ENCODE measurements around the gene EXOG. TPM values are rescaled to one million over a fixed set of nuclear protein-coding genes. Genes with fewer than 3 reads are reported as not detected.
A peak's percentile ranks its signal among the peaks of the same experiment; 100 is the strongest.

EXOG gene
- total RNA-seq, 1 donor from 2014 or later = 23.2 TPM

GRCh38 chr3:38490281-38491030 lies 5.7 kb upstream of the EXOG start:
- ATAC-seq (ENCODE audit: poor library complexity) = no peak
- intact Hi-C loops (cut with DNase I) = loop anchor here (10.0 kb wide), 1 partner anchor 354 kb away; no protein-coding TSS in a partner anchor
- DNase-seq = no peak

GRCh38 chr3:38491215-38491614 lies 4.9 kb upstream of the EXOG start:
- ATAC-seq (ENCODE audit: poor library complexity) (no peak), DNase-seq (no peak)
- intact Hi-C loops (cut with DNase I) = loop anchor here (10.0 kb wide), 1 partner anchor 354 kb away; no protein-coding TSS in a partner anchor

- ATAC-seq (ENCODE audit: poor library complexity) (no peak), DNase-seq (no peak)
- intact Hi-C loops (cut with DNase I) = loop anchor here (10.0 kb wide), 1 partner anchor 352 kb away; no protein-coding TSS in a partner anchor
These were observed 3.1 kb upstream of the EXOG start for GRCh38 chr3:38493031-38493430.

- intact Hi-C loops (cut with DNase I) = loop anchor here (5.0 to 10.0 kb wide), 2 partner anchors 155 to 348 kb away; no protein-coding TSS in a partner anchor
- no peak for ATAC-seq (ENCODE audit: poor library complexity)
- DNase-seq = no peak
These were observed 891 bp downstream of the EXOG start for GRCh38 chr3:38497031-38497430.

GRCh38 chr3:38500688-38501417 lies 4.7 kb downstream of the EXOG start:
- ATAC-seq (ENCODE audit: poor library complexity) (peak; percentile 73), DNase-seq (no peak)
- intact Hi-C loops (cut with DNase I) = no loop called here

GRCh38 chr3:38507120-38507519 lies 11.0 kb downstream of the EXOG start:
- DNase-seq (no peak), ATAC-seq (ENCODE audit: poor library complexity) (no peak)
- intact Hi-C loops (cut with DNase I) = no loop called here

GRCh38 chr3:38509732-38510131 lies 13.6 kb downstream of the EXOG start:
- DNase-seq (no peak), ATAC-seq (ENCODE audit: poor library complexity) (no peak)
- intact Hi-C loops (cut with DNase I) = no loop called here

- ATAC-seq (ENCODE audit: poor library complexity) = no peak
- no peak for DNase-seq
- intact Hi-C loops (cut with DNase I) = no loop called here
These were observed 14.5 kb downstream of the EXOG start for GRCh38 chr3:38510631-38511030.

- DNase-seq (no peak), ATAC-seq (ENCODE audit: poor library complexity) (no peak)
- intact Hi-C loops (cut with DNase I) = no loop called here
These were observed 15.4 kb downstream of the EXOG start for GRCh38 chr3:38511546-38511945.

- intact Hi-C loops (cut with DNase I) = no loop called here
- DNase-seq (no peak), ATAC-seq (ENCODE audit: poor library complexity) (no peak)
These were observed 19.2 kb downstream of the EXOG start for GRCh38 chr3:38515367-38515766.

- intact Hi-C loops (cut with DNase I) = no loop called here
- DNase-seq (no peak), ATAC-seq (ENCODE audit: poor library complexity) (no peak)
These were observed 20.5 kb downstream of the EXOG start for GRCh38 chr3:38516669-38517068.

- ATAC-seq (ENCODE audit: poor library complexity) = no peak
- intact Hi-C loops (cut with DNase I) = no loop called here
- DNase-seq = no peak
These were observed 22.9 kb downstream of the EXOG start for GRCh38 chr3:38519000-38519399.

GRCh38 chr3:38519651-38520050 lies 23.5 kb downstream of the EXOG start:
- no peak for DNase-seq
- intact Hi-C loops (cut with DNase I) = loop anchor here (5.0 to 10.0 kb wide), 2 partner anchors 128 to 325 kb away; partner anchors contain the start of gene SCN5A
- peak; percentile 24 for ATAC-seq (ENCODE audit: poor library complexity)

- DNase-seq = no peak
- ATAC-seq (ENCODE audit: poor library complexity) = peak; percentile 76
- intact Hi-C loops (cut with DNase I) = loop anchor here (5.0 to 10.0 kb wide), 2 partner anchors 126 to 323 kb away; partner anchors contain the start of gene SCN5A
These were observed 25.3 kb downstream of the EXOG start for GRCh38 chr3:38521391-38521987.

- intact Hi-C loops (cut with DNase I) = loop anchor here (5.0 to 10.0 kb wide), 2 partner anchors 125 to 323 kb away; partner anchors contain the start of gene SCN5A
- DNase-seq (no peak), ATAC-seq (ENCODE audit: poor library complexity) (peak; percentile 83)
These were observed 25.9 kb downstream of the EXOG start for GRCh38 chr3:38522002-38522401.

- ATAC-seq (ENCODE audit: poor library complexity) = no peak
- intact Hi-C loops (cut with DNase I) = loop anchor here (5.0 to 10.0 kb wide), 2 partner anchors 123 to 321 kb away; partner anchors contain the start of gene SCN5A
- DNase-seq = no peak
These were observed 28.1 kb downstream of the EXOG start for GRCh38 chr3:38524141-38524739.

GRCh38 chr3:38526792-38527191 lies 30.7 kb downstream of the EXOG start:
- DNase-seq = no peak
- no peak for ATAC-seq (ENCODE audit: poor library complexity)
- intact Hi-C loops (cut with DNase I) = loop anchor here (10.0 kb wide), 1 partner anchor 318 kb away; no protein-coding TSS in a partner anchor

GRCh38 chr3:38528457-38528856 lies 32.3 kb downstream of the EXOG start:
- DNase-seq (no peak), ATAC-seq (ENCODE audit: poor library complexity) (no peak)
- intact Hi-C loops (cut with DNase I) = loop anchor here (10.0 kb wide), 1 partner anchor 316 kb away; no protein-coding TSS in a partner anchor

- intact Hi-C loops (cut with DNase I) = no loop called here
- ATAC-seq (ENCODE audit: poor library complexity) = no peak
- no peak for DNase-seq
These were observed 36.4 kb downstream of the EXOG start for GRCh38 chr3:38532529-38532928.
